Hippocampal formation (tissue), 2 donors: ENCODE data around the gene MAEA.

Source experiments
- DNase-seq, 2 donors: peaks; one replicate each; lab custom pipeline; 2025; lab: John Stamatoyannopoulos, UW

The MAEA gene

DNA sequence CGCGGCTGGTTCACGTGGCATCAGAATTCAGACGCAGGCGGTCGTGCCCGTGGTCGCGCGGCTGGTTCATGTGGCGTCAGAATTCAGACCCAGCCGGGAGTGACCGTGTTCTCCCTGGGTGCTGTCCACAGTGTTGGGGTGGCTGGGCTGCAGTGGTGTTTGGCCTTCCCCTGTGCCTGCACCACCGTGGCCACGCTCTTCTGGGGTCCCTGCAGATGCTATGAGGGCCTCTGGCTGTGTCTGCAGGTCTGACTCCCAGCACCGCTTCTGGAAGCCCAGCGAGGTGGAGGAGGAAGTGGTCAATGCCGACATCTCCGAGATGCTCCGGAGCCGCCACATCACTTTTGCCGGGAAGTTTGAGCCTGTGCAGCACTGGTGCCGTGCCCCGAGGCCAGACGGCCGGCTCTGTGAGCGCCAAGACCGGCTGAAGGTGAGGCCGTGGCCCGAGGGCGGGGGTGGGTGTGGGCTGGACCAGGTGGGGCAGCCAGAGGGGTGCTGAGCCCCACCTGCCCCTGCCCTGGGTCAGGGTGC lies 90.2 kb downstream of the MAEA start:
- no peak for DNase-seq

DNA sequence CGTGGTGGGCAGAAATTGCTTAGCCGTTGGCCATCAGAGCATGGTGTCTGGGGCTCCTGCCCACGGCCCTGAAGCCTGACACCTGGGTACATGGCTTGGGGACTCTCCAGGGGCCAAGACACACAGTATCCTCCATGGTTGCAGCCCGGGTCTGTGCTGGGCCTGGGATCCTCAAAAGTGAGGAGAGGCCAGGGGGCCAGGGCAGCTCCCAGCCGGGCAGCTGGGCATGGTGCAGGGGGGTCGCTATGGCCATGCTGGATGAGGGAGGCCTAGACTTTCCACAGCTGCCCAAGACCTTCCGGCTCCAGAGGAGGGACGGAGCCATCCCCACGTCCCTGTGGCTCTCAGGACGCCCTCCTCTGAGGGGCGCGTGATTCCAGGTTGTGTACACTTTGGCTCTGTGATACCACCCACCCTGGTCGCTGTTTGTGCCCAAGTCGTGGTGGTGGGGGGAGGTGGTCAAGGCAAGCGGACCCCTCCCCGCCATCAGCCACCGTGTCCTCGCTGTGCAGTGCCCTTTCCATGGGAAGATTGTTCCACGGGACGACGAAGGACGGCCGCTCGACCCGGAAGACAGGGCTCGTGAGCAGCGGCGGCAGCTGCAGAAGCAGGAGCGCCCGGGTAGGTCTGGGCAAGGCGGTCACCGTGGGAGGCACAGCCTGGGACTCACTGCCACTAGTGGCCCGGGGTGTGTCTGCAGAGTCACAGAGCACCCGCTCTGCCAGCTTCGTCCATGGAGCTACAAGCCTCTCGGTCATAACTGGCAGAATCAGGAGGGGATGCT lies 90.9 kb downstream of the MAEA start:
- no peak for DNase-seq

DNA sequence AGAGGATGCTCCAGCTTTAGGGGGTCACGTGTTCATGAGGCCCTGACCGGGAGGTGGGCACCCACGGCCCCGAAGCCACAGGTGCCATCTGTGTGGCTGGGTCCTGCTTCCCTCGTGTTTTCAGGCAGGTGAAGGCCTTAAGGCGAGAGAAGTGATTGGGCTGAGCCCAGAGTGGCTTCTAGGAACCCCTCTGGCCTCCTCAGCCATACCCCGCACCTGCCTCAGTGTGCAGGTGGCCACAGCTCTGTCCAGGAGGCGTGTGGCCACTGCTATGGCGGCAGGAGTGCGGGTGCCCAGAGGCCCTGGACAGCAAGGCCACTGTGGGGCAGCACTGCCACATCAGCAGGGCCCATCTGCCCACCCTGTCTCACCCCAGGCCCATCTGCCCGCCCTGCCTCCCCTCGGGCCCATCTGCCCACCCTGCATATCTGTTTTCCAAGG lies 91.5 kb downstream of the MAEA start:
- DNase-seq, result no peak

DNA sequence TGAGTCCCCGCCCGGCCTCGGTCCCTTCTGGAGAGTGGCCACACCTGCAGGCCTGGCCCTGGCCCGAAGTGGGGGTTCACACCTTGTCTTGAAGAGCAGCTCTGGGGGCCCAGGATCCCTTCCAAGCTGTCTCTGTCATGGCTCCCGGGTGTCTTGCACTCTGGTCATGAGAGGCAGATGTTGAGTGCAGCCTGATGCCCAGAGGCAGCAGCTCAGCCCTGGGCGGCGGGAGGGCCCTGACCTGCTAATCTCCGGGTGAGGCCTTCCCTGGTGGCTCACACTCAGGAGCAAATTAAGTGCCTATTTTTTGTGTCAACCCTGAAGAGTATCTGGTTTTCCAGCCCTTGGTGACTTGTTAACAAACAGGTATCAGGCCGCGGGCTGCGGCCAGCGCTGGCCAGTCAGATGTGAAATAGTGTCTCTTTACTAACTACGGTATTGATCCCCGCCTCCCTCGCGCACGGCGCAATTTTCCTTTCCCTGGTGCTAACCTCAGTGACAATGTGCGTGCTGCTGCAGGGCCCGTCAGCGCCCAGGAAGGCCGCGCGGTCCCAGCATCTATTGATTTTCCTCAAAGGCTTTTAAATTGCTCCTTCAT lies 92.4 kb downstream of the MAEA start:
- DNase-seq, result no peak

DNA sequence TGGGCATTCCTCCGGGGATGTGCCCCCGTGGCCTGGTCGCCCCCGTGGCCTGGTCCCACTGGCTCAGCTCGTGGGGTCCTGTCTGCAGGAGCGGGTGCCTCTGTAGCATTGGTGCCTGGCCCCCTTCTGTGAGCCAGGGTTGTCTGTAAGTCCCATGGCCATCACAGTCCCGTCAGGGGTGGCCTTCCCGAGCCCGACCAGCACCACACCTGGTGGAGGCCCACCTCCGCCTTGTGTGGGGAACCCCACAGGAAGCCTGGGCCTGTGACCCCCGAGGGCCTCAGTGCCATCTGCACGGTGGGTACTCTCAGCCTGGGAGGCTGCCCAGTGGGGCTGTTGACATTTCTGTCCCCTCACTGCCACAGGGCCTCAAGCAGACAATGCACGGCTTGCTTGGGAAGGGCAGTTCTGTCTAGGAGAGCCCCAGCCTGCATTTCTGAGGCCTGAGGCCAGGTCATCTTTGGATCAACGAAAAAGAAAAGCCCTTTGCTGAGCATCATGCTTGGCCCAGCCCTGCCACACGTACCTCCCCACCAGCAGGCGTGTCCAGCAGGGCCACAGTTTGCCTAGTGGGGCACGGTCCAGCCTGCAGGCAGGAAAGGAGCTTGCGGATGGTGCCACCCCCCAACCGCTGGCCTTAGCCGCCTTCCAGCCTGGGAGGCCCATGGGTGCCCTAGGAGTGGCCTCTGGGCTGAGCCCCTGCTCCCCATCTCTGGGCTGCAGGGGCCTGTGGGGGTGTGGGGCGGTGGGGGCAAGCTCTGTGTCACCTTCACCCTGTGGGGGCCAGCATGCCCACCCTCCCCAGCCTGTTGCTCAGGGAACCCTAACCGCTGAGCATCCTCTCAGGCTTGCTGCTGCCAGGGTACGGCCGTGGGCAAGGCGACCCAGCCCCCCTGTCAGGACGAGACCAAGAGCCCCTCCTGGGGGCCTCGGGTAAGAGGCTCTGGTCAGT lies 93.4 kb downstream of the MAEA start:
- DNase-seq, result no peak

DNA sequence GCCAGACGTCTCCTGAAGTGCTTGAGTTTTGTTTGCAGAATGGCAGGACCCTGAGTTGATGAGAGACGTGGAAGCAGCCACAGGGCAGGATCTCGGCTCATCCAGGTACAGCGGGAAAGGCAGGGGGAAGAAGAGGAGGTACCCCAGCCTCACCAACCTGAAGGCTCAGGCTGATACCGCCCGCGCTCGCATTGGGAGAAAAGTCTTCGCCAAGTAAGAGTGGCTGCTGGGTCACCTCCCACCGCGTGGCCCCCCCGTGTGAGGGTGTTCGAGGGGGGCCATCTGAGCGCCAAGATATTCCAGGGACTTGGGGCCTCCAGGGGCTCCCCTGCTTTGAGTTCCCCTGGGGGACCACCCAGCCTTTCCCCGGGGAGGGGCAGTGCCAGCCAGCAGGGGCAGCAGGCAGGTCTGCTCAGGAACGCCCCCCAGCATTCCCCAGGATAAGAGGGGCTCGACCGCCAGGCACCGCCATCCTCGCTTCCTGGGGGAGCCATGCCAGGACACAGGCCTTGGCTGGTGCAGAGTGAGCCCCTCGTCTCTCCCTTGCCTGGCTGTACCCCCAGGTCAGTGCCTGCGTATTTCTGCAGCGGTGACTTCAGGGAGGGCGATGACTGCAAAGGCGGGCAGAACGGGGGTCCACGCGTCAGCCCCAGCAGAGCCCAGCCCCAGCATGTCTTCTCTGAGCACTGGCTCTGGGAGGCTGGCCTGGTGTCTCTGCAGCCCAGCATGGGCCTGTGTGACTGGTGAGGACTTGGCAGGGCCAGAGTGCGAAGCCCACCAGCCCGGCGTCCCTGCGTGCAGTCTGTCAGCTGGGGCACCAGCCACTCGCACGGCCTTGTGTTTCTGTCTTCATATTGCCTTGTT lies 94.3 kb downstream of the MAEA start:
- no peak for DNase-seq

DNA sequence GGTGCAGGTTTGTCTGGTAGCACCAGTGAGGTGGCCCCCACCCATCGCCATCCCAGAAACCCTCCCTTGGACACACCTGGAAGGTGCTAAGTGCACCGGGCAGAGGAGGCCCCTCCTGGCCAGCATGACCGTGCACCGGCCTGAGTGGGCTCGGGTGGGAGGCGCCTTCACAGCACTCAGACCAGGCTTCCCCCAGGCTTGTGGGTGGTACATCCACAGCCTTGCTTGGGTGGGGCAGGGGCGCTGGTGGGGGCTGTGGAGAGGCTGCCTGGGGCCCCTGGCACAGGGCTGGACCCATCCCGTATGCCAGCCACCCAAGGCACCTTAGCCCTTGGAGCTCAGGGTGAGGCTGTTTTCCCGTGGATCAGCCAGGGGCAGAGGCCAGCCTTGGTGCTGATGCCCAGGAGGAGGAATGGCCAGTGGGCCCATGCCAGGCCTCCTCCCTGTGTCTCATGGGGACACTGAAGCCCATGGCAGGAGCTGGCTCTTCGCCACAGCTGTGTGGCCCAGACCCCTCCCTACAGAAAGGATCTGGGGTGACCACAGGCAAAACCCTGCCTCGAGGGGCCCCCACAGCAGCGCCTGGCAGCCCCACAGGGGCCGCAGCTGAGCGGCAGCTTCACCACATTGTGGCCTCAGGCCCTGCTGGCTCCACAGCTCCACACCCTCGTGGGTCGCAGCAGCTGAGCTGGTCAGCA lies 95.1 kb downstream of the MAEA start:
- no peak for DNase-seq

DNA sequence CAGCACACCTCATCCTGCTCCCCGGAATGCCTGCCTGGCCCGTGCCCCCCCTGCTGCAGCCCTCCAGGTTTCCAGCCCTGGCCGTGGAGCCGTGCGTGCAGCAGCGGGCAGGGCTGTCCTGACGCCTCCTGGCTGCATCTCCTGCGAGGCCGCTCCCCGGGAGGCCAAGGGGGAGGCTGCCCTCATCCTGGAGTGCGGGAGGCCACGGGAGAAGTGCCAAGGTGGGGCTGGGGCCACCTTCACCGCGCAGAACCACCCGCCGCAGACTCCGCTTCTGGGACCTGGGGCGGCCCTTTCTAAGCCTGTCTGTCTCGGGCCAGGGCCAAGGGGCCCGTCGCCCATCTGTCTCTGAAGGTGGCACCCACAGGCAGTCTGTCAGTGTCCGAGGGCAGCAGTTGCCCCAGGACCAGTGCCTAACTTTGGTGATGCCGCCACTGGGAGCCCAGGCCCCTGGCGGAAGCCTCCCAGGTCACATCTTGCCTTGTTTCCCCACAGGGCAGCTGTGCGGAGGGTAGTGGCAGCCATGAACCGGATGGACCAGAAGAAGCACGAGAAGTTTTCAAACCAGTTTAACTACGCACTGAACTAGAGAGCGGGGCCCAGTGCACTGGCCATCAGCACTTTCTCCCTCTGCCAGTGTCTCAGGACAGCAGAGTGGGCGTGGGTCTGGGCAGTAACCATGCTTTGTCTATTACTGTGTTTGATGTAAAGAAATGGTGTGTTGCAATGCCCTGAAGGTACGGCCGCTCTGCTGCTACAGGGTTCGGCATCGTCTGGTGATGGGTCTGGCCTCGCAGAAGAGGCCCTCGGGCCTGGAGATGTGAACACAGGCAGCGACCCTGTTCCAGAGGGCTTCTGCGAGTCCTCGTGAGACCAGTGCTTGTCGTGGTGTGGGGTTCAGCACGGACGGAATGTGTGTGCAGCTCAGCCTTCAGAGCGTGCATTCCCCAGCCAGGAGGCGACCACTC lies 96.0 kb downstream of the MAEA start:
- no peak for DNase-seq
